Islet of Langerhans (tissue), 1 donor: Measurements from ENCODE around the gene NR0B2.

ENCODE experiments used
- FAIRE-seq: peaks from one replicate; lab custom pipeline; 2011; peaks lifted over from hg19 to GRCh38; lab: Jason Lieb, UNC

The NR0B2 gene

GRCh38 chr1:26932531-26932930 is 18.8 kb upstream of the NR0B2 start:
- FAIRE-seq = no peak

GRCh38 chr1:26923711-26924110 is 9.9 kb upstream of the NR0B2 start:
- no peak for FAIRE-seq

GRCh38 chr1:26922901-26923300 is 9.1 kb upstream of the NR0B2 start:
- no peak for FAIRE-seq

- FAIRE-seq = no peak
Observed at GRCh38 chr1:26922431-26922729, 8.6 kb upstream of the NR0B2 start.

- peak; percentile 58 for FAIRE-seq
Observed at GRCh38 chr1:26921540-26922430, 8.0 kb upstream of the NR0B2 start, which contains the start of gene NUDC. NUDC (plus strand) TSS chr1:26921743; CDS start chr1:26921849, 106 bp downstream.

- no peak for FAIRE-seq
Observed at GRCh38 chr1:26921126-26921539, 7.4 kb upstream of the NR0B2 start.

GRCh38 chr1:26915204-26915842 is 1.5 kb upstream of the NR0B2 start:
- no peak for FAIRE-seq

GRCh38 chr1:26913389-26913753 is 404 bp downstream of the NR0B2 start:
- FAIRE-seq = no peak

GRCh38 chr1:26912147-26912490 is 1.7 kb downstream of the NR0B2 start:
- FAIRE-seq = no peak

GRCh38 chr1:26911399-26912146 is 2.2 kb downstream of the NR0B2 start:
- no peak for FAIRE-seq

GRCh38 chr1:26910343-26911160 is 3.2 kb downstream of the NR0B2 start:
- no peak for FAIRE-seq

- no peak for FAIRE-seq
Observed at GRCh38 chr1:26909951-26910342, 3.8 kb downstream of the NR0B2 start.

GRCh38 chr1:26907071-26907917 is 6.5 kb downstream of the NR0B2 start:
- FAIRE-seq = peak; percentile 49

GRCh38 chr1:26900815-26901511 is 12.8 kb downstream of the NR0B2 start:
- peak; percentile 56 for FAIRE-seq

GRCh38 chr1:26900001-26900814 is 13.6 kb downstream of the NR0B2 start, which contains the start of gene GPATCH3:
GPATCH3 (minus strand) TSS chr1:26900467; CDS start chr1:26900442, 25 bp downstream.
- peak; percentile 24 for FAIRE-seq

- FAIRE-seq = no peak
Observed at GRCh38 chr1:26897351-26897750, 16.4 kb downstream of the NR0B2 start.

- FAIRE-seq = no peak
Observed at GRCh38 chr1:26894263-26894662, 19.5 kb downstream of the NR0B2 start.

- FAIRE-seq = no peak
Observed at GRCh38 chr1:26890467-26890796, 23.3 kb downstream of the NR0B2 start.

GRCh38 chr1:26889551-26890466 is 24.0 kb downstream of the NR0B2 start, which contains the start of gene GPN2:
GPN2 (minus strand) TSS chr1:26890283; CDS start chr1:26890096, 187 bp downstream.
- no peak for FAIRE-seq
